Duodenal mucosa (tissue), 2 donors: ENCODE data around the gene NPHP4.

Experiments
- H3K27ac ChIP-seq: one replicate; pipeline ENCODE4 v1.7.0; 2013; ENCODE audit warnings: low read depth, low read length
- H3K27me3 ChIP-seq, 2 donors: one replicate each; pipeline ENCODE4 v1.7.0; 2013; ENCODE audit warnings: low read length in 2 of 2, control low read depth in 1 of 2; ENCODE audit not compliant: insufficient read depth in 2 of 2, control insufficient read depth in 1 of 2
- H3K36me3 ChIP-seq, 2 donors: one replicate each; pipeline ENCODE4 v1.7.0; 2013; ENCODE audit warnings: low read length in 2 of 2, control low read depth in 1 of 2; ENCODE audit not compliant: insufficient read depth in 2 of 2, control insufficient read depth in 1 of 2
- H3K4me1 ChIP-seq, 2 donors: one replicate each; pipeline ENCODE4 v1.7.0; 2013; ENCODE audit warnings: low read length in 2 of 2, control low read depth in 1 of 2; ENCODE audit not compliant: insufficient read depth in 2 of 2, control insufficient read depth in 1 of 2
- H3K4me3 ChIP-seq, 2 donors: one replicate each; pipeline ENCODE4 v1.7.0; 2013; ENCODE audit warnings: low read length in 2 of 2, low read depth in 1 of 2
- H3K9ac ChIP-seq, 2 donors: one replicate each; pipeline ENCODE4 v1.7.0; 2013; ENCODE audit warnings: low read length in 2 of 2, low read depth in 1 of 2
- H3K9me3 ChIP-seq, 2 donors: one replicate each; pipeline ENCODE4 v1.7.0; 2013; ENCODE audit warnings: low read length in 2 of 2, control low read depth in 1 of 2; ENCODE audit not compliant: control insufficient read depth in 1 of 2

Gene NPHP4

GRCh38 chr1:5992026-5992813 is at the start of gene NPHP4:
Gene NPHP4, minus strand, starts transcription at chr1:5992425. Its CDS starts 6,136 bp downstream, at chr1:5986289.
- peak within 1 kb of the TSS; percentile 78 for H3K4me3 ChIP-seq
- H3K9me3 ChIP-seq: no peaks in the 10 kb centered on the region
- H3K27ac ChIP-seq: peak within 1 kb of the TSS; percentile 84
- H3K4me1 ChIP-seq: peaks cover 13 to 25% of the 10 kb centered on the region in 2 donors
- H3K9ac ChIP-seq: peak within 1 kb of the TSS; percentile 65 to 69
- peaks cover 11 to 13% of the 10 kb centered on the region in 2 donors for H3K27me3 ChIP-seq
- H3K36me3 ChIP-seq: no peaks in the 10 kb centered on the region

GRCh38 chr1:6041432-6042062 is 49.3 kb upstream of the NPHP4 start:
- no peak overlapping the region for H3K9ac ChIP-seq
- no peaks in the 10 kb centered on the region for H3K27me3 ChIP-seq
- H3K27ac ChIP-seq: no peak overlapping the region
- no peaks in the 10 kb centered on the region for H3K36me3 ChIP-seq
- H3K9me3 ChIP-seq: no peaks in the 10 kb centered on the region
- peaks cover 0 to 4% of the 10 kb centered on the region in 2 donors for H3K4me1 ChIP-seq
- no peak overlapping the region for H3K4me3 ChIP-seq

DNA sequence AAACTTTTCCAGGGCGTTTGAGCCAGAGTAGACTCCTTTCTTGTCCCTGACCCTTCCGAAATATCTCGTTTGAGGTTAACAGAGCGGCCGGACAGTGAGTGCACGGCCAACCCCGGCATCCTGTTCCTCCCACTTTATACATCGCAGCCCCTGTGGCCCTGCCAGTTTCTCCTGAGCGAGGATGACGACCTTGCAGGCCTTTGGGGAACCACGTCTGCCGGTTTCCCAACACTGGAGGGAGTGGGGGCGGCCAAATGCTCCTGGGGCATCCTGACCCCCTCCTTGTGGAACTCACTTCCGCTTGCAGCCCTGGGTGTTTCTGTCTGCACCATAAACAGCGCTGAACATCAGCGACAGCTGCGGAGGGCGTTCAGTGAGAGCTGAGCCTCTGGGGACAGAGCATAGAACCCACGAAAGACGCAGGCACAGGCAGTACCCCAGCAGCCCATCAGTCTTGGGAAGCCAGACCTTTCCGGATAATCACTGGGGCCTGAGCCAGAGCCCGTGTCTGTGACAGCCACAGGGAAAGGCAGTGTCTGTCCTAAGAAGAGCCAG is 48.7 kb upstream of the NPHP4 start:
- Histone ChIP-seq H3K27ac (no peak overlapping the region), H3K36me3 (no peaks in the 10 kb centered on the region), H3K9me3 (no peaks in the 10 kb centered on the region), H3K9ac (no peak overlapping the region), H3K4me1 (peaks cover 0 to 4% of the 10 kb centered on the region in 2 donors), H3K27me3 (no peaks in the 10 kb centered on the region), H3K4me3 (no peak overlapping the region)

DNA sequence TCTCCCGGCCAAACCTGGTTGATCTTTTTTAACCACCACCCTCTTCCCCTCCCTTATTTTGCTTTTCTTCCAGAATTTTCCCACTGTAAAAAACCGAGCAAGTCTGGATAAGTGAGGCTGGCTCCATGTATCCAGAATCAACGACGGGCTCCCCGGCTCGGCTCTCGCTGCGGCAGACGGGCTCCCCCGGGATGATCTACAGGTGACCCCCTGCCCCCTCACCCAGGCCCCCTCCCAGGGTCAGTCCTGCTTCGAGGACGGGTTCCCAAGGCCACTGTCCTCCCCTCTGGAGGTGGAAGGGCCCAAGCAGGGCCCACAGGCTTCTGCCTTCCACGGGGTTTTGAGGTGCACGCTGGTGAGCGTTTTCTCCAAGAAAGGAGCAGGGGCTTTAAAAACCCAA is 48.2 kb upstream of the NPHP4 start:
- Histone ChIP-seq H3K9ac (no peak overlapping the region), H3K27ac (no peak overlapping the region), H3K9me3 (no peaks in the 10 kb centered on the region), H3K27me3 (no peaks in the 10 kb centered on the region), H3K36me3 (no peaks in the 10 kb centered on the region), H3K4me3 (no peak overlapping the region), H3K4me1 (no peaks in the 10 kb centered on the region)

DNA sequence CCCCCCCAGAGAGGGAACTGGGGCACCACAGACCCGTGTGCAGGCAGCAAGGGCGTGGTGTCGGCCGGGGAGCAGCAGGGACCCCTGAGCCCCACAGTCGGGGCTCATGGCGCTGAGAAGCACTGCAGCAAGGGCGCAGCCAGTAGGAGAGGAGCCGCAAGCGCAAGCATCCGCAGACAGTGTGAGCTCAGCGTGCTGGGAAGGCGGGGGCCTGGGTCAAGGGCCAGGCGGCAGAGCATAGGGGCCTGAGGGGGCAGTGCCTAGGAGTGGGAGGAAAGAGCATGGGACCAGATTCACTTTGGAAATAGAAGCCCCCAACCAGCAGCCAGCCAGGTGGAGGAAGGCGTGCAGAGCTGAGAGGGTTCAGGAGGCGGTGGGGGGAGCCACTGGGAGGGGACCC is 46.8 kb upstream of the NPHP4 start:
- peaks cover 0 to 3% of the 10 kb centered on the region in 2 donors for H3K4me1 ChIP-seq
- H3K27ac ChIP-seq: no peak overlapping the region
- no peaks in the 10 kb centered on the region for H3K36me3 ChIP-seq
- H3K9ac ChIP-seq: no peak overlapping the region
- no peak overlapping the region for H3K4me3 ChIP-seq
- no peaks in the 10 kb centered on the region for H3K9me3 ChIP-seq
- no peaks in the 10 kb centered on the region for H3K27me3 ChIP-seq

DNA sequence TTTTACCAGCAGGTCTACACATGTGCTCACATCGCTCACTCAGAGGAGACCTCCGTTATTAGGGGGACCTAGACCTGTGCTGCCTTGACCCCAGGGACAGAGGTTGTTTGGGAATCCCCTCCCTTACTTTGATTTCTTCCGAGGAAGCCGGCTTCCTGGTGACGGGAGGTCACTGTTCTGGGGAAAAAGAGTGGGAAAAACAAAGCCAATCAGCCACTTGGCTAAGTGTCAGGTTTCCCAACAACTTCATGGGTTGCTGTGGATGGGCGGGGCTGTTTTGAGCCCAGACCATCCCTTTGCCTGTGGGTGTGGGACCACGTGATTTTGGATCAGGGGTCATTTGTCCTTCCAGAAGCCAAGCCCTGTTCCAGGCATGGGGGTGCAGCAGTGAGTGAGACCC is 46.4 kb upstream of the NPHP4 start:
- Histone ChIP-seq H3K4me1 (peaks cover 0 to 4% of the 10 kb centered on the region in 2 donors), H3K9ac (no peak overlapping the region), H3K4me3 (no peak overlapping the region), H3K27ac (no peak overlapping the region), H3K9me3 (no peaks in the 10 kb centered on the region), H3K36me3 (no peaks in the 10 kb centered on the region), H3K27me3 (no peaks in the 10 kb centered on the region)

GRCh38 chr1:6037338-6037762 is 45.1 kb upstream of the NPHP4 start:
- no peak overlapping the region for H3K27ac ChIP-seq
- no peaks in the 10 kb centered on the region for H3K9me3 ChIP-seq
- no peaks in the 10 kb centered on the region for H3K27me3 ChIP-seq
- H3K4me3 ChIP-seq: no peak overlapping the region
- H3K4me1 ChIP-seq: peaks cover 0 to 4% of the 10 kb centered on the region in 2 donors
- no peaks in the 10 kb centered on the region for H3K36me3 ChIP-seq
- H3K9ac ChIP-seq: no peak overlapping the region

DNA sequence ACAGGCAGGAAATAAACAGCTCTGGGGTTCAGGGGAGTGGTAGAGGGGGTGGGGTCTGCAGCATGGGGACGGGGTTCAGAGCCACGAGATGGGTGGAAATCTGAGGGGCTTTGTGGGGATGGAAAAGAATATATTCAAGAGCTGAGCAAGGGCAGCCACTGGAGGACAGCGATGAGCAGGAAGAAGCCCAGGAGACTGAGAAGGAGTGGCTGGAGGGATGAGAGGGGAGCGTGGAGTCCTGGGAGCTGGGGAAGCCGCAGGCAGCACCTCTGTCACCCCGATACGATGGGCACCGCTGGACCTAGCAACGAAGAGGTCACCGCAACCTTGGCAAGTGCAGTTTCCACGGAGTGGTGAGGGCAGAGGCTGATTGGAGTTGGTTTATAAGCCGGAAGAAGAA is 43.5 kb upstream of the NPHP4 start:
- Histone ChIP-seq H3K27ac (no peak overlapping the region), H3K4me3 (no peak overlapping the region), H3K36me3 (no peaks in the 10 kb centered on the region), H3K27me3 (no peaks in the 10 kb centered on the region), H3K4me1 (peaks cover 0 to 4% of the 10 kb centered on the region in 2 donors), H3K9ac (no peak overlapping the region), H3K9me3 (no peaks in the 10 kb centered on the region)

DNA sequence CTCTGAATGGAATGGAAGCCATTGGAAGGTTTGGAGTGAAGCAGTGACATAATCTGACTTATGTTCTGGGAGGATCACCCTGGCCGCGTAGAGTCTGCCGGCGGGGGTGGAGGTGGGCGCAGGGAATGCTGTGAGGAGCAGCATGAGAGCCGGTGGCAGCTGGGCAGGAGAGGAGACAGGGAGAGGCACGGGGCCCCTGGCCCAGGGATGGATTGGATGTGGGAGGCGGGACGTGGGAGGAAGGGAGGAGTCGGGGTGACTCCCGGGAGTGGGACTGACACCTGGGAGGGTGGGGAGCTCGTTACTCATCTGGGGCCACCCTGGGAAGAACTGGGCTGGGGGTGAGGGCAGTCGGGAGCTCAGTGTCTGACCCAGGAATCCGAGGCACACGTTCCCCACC is 43.1 kb upstream of the NPHP4 start:
- Histone ChIP-seq H3K27me3 (no peaks in the 10 kb centered on the region), H3K9ac (no peak overlapping the region), H3K4me3 (no peak overlapping the region), H3K36me3 (no peaks in the 10 kb centered on the region), H3K27ac (no peak overlapping the region), H3K9me3 (no peaks in the 10 kb centered on the region), H3K4me1 (peaks cover 0 to 6% of the 10 kb centered on the region in 2 donors)

- no peaks in the 10 kb centered on the region for H3K9me3 ChIP-seq
- H3K9ac ChIP-seq: no peak overlapping the region
Measured at GRCh38 chr1:6034750-6035096, 42.5 kb upstream of the NPHP4 start.

More at GRCh38 chr1:6034750-6035096, 42.5 kb upstream of the NPHP4 start:
- Histone ChIP-seq H3K4me1 (peaks cover 0 to 8% of the 10 kb centered on the region in 2 donors), H3K27me3 (no peaks in the 10 kb centered on the region), H3K36me3 (no peaks in the 10 kb centered on the region), H3K27ac (no peak overlapping the region), H3K4me3 (no peak overlapping the region)
